HFFc6 (cell line): ENCODE data around the gene ENTPD2. TPM values are rescaled to one million over a fixed set of nuclear protein-coding genes. Genes with fewer than 3 reads are reported as not detected.
A peak's percentile ranks its signal among the peaks of the same experiment; 100 is the strongest.

Experiments used
- DNase-seq: peaks from one replicate; pipeline ENCODE4 v3.0.0-alpha.2; 2018
- H3K27ac Mint-ChIP-seq: 2 replicates; pipeline ENCODE4 v1.8.0; 2020; ENCODE audit warnings: mild to moderate bottlenecking, mixed read lengths
- H3K27me3 Mint-ChIP-seq: 2 replicates; pipeline ENCODE4 v1.8.0; 2021; ENCODE audit warnings: mild to moderate bottlenecking, moderate library complexity, mixed read lengths; ENCODE audit not compliant: insufficient read depth
- H3K36me3 Mint-ChIP-seq: 2 replicates; pipeline ENCODE4 v1.8.0; 2021; ENCODE audit warnings: low read depth, mixed read lengths
- H3K4me1 Mint-ChIP-seq: 2 replicates; pipeline ENCODE4 v1.8.0; 2020; ENCODE audit warnings: low read depth, mixed read lengths
- H3K4me3 Mint-ChIP-seq: 2 replicates; pipeline ENCODE4 v1.8.0; 2020; ENCODE audit warnings: mild to moderate bottlenecking, moderate library complexity, mixed read lengths
- H3K9me3 Mint-ChIP-seq: 2 replicates; pipeline ENCODE4 v1.8.0; 2020; ENCODE audit warnings: mild to moderate bottlenecking, mixed read lengths
- CTCF ChIP-seq: fragments of 200-600 bp; sonication (generic); IDR thresholded peaks from 2 replicates; pipeline ENCODE4 v1.5.0; 2021; ENCODE audit warnings: antibody characterized with exemption, mild to moderate bottlenecking
- total RNA-seq, 6 experiments: library from RNA; stranded (reverse); fragmentation: NEBNext Ultra II Directional; extraction: Animal tissue kit (Norgen Biotek cat#: 25700); gene quantifications; 2 replicates in 1 of 6; 3 replicates in 5 of 6; pipeline ENCODE4 v1.2.3, GENCODE V29; 2021

ENTPD2 gene
- total RNA-seq, 6 experiments from 2014 or later, result 0.12 to 0.28 (median 0.16) TPM; not detected in 3

DNA sequence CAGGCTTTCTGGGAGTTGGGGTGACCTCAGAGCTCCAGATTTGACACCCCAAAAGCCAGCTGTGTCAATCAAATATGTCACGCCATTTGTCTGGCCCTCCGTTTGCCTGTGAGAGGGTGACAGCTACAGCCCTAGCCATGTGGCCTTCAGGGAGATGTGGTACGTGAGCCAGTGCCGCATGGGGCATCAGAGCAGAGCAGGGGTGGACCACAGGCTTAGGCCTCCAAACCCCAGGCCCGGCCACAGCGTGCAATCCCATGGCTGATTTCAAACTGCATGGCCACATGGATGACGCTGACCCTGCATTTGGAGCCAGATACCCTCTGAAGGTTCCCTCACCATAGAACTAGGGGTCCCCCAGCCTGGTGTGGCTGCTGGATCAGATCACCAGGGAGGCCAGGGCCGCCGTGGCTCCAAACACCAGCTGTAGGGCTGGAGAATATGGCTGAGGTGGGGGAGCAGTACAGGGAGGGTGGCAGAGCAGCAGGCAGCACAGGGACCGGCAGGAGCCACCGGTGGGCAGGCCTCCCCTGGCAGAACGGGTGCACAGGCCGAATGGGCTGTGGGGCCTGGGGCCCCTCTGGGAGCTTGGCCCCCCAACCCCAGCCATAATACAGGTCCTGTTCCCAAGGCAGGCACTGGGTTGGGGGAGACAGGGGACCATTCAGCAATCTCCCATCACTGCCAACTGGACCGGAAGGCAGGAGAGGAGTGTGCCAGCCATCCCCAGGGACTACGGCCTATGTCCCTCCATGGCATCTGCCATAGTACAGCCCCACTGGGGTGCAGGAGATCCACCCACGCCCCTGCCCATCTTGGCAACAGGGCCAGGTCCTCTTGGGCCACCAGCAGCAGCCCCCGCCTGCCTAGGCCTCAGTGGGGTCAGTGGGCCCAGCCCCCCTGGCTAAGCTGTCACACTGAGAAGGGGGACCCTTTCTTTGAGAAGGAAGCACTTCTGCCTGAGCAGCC lies 15.0 kb upstream of the ENTPD2 start:
- no peak for DNase-seq
- no peaks in the 10 kb centered on the region for H3K9me3 Mint-ChIP-seq
- peak overlapping the region; percentile 26 for H3K4me3 Mint-ChIP-seq
- H3K4me1 Mint-ChIP-seq, result peaks cover 14% of the 10 kb centered on the region
- no peak for TF ChIP-seq CTCF
- peaks cover 1% of the 10 kb centered on the region; the same call in 1 of the 2 replicates for H3K27me3 Mint-ChIP-seq
- no peak overlapping the region for H3K27ac Mint-ChIP-seq
- H3K36me3 Mint-ChIP-seq, result no peaks in the 10 kb centered on the region

DNA sequence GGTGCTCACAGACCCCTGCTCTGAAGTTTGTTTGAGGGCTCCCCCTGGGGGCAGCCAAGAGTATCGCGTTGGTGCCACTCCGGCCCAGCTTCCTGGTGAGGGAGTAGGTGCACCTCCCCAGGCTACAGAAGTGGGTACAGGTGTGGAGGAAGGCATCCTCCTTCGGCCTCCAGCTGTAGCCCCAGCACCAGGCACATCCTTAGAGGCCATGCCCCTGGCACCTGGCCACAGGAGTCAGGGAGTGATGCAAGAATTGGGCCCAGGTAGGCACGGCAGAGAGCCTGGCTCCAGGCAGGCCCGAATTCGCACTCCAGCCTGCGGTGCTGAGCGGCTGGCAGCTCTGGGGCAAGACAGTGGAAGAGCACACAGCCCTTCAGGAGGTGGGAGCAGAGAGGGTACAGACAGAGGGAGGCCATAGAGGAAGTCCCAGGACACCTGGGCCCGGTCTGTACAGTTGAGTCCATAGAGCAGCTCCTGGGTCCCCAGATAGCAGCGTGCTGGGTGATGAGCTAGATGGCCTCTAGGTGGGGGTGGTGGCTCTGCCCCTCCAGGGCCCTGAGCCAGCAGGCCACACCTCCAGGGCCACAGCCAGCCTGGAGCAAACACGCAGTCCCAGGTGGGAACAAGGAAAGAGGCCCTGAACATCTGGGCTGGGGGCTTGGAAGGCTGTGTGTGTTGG lies 14.1 kb upstream of the ENTPD2 start:
- Mint-ChIP-seq H3K4me3 (no peak overlapping the region), H3K27me3 (peaks cover 1% of the 10 kb centered on the region; the same call in 1 of the 2 replicates), H3K9me3 (no peaks in the 10 kb centered on the region), H3K27ac (no peak overlapping the region), H3K4me1 (peaks cover 14% of the 10 kb centered on the region), H3K36me3 (no peaks in the 10 kb centered on the region)
- peak; percentile 61 for DNase-seq
- peak; percentile 85 for TF ChIP-seq CTCF

DNA sequence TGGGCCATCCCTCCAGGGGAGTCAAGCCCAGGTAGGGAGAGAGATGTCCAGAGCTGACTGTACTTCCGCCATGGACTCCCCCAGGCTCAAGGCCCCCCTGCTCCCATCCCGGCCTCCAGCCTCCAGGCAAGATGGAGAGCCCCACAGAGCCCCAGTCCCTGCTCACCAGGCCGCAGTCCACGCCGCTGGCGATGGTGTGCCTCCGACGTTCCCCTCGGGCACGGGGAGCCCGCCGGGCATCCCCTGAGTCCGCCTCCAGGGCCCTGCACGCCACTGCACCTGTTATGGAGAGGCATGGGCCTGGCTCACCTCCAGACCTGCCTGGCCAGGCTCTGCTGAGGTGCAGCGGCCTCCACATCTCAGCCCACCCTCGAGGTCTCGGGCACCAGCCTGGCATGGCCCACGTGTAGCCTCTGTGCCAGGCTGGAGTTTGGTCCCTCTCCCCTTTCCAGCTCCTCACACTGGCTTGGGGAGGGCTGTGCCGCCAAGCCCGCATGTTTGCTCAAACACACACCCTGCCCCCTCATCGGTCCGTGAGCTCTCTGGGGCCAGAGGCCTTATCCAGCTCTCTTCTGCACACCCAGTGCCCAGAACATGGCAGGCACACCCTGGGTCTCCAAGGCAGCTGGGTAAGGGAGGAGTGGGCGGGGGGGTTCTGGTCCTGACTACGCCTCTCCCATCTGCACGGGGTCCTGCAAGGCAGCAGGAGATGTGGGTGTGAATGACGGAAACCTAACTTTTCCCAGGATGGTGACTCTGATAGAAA lies 12.4 kb upstream of the ENTPD2 start:
- Mint-ChIP-seq H3K4me3 (no peak overlapping the region), H3K36me3 (no peaks in the 10 kb centered on the region), H3K27ac (no peak overlapping the region), H3K4me1 (peaks cover 12% of the 10 kb centered on the region), H3K9me3 (no peaks in the 10 kb centered on the region), H3K27me3 (peaks cover 1% of the 10 kb centered on the region; the same call in 1 of the 2 replicates)
- no peak for TF ChIP-seq CTCF
- DNase-seq, result no peak

- Mint-ChIP-seq H3K27ac (no peak overlapping the region), H3K9me3 (no peaks in the 10 kb centered on the region), H3K36me3 (no peaks in the 10 kb centered on the region), H3K4me3 (no peak overlapping the region), H3K27me3 (peaks cover 1% of the 10 kb centered on the region; the same call in 1 of the 2 replicates), H3K4me1 (peaks cover 6% of the 10 kb centered on the region)
- DNase-seq, result no peak
- TF ChIP-seq CTCF, result no peak
Measured at GRCh38 chr9:137065336-137065967, 11.6 kb upstream of the ENTPD2 start.

- no peaks in the 10 kb centered on the region for H3K36me3 Mint-ChIP-seq
- no peak overlapping the region for H3K4me3 Mint-ChIP-seq
- H3K9me3 Mint-ChIP-seq, result no peaks in the 10 kb centered on the region
- H3K27me3 Mint-ChIP-seq, result peaks cover 1% of the 10 kb centered on the region; the same call in 1 of the 2 replicates
- H3K4me1 Mint-ChIP-seq, result peaks cover 6% of the 10 kb centered on the region
- TF ChIP-seq CTCF, result no peak
- no peak for DNase-seq
- H3K27ac Mint-ChIP-seq, result no peak overlapping the region
Measured at GRCh38 chr9:137064880-137065164, 11.0 kb upstream of the ENTPD2 start.
